GM18511 (cell line): ENCODE measurements around the gene CAMK2B.
A peak's percentile ranks its signal among the peaks of the same experiment; 100 is the strongest.

Experiments used
- ATAC-seq: cut with Tn5 transposase; IDR thresholded peaks from one replicate; pipeline ENCODE4 v1.9.1; 2021; ENCODE audit warnings: mild to moderate bottlenecking, moderate library complexity; ENCODE audit not compliant: unreplicated experiment

The CAMK2B gene

GRCh38 chr7:44309271-44310091 is 15.9 kb downstream of the CAMK2B start:
- ATAC-seq: peak; percentile 63

- no peak for ATAC-seq
Measured at GRCh38 chr7:44308596-44309270, 16.7 kb downstream of the CAMK2B start.

- no peak for ATAC-seq
Measured at GRCh38 chr7:44307905-44308595, 17.3 kb downstream of the CAMK2B start.

- ATAC-seq: no peak
Measured at GRCh38 chr7:44307301-44307900, 18.0 kb downstream of the CAMK2B start.

- no peak for ATAC-seq
Measured at GRCh38 chr7:44306606-44307005, 18.8 kb downstream of the CAMK2B start.

GRCh38 chr7:44305564-44306507 is 19.6 kb downstream of the CAMK2B start:
- ATAC-seq: no peak

GRCh38 chr7:44294325-44295069 is 30.9 kb downstream of the CAMK2B start:
- ATAC-seq: no peak

GRCh38 chr7:44293561-44294324 is 31.7 kb downstream of the CAMK2B start:
- no peak for ATAC-seq

- ATAC-seq: no peak
Measured at GRCh38 chr7:44292876-44293560, 32.4 kb downstream of the CAMK2B start.

- no peak for ATAC-seq
Measured at GRCh38 chr7:44292420-44292817, 33.0 kb downstream of the CAMK2B start.

GRCh38 chr7:44291733-44292419 is 33.5 kb downstream of the CAMK2B start:
- no peak for ATAC-seq

GRCh38 chr7:44291066-44291732 is 34.2 kb downstream of the CAMK2B start:
- ATAC-seq: no peak

- ATAC-seq: no peak
Measured at GRCh38 chr7:44290252-44290620, 35.2 kb downstream of the CAMK2B start.

GRCh38 chr7:44289341-44290251 is 35.8 kb downstream of the CAMK2B start:
- ATAC-seq: no peak

GRCh38 chr7:44288811-44289340 is 36.5 kb downstream of the CAMK2B start:
- no peak for ATAC-seq

- no peak for ATAC-seq
Measured at GRCh38 chr7:44288381-44288685, 37.1 kb downstream of the CAMK2B start.
